H9 (cell line): ENCODE measurements around the gene SSNA1. TPM values are rescaled to one million over a fixed set of nuclear protein-coding genes. Genes with fewer than 3 reads are reported as not detected.

Source experiments
- DNase-seq: peaks from one replicate; pipeline ENCODE4 v3.0.0-alpha.2; 2017
- H2AFZ ChIP-seq: one replicate; pipeline ENCODE4 v1.6.1; 2013; ENCODE audit warnings: mild to moderate bottlenecking, low read length, control low read depth, moderate library complexity
- H2AK5ac ChIP-seq: 2 replicates; pipeline ENCODE4 v1.6.1; 2013; ENCODE audit warnings: low read length, control low read depth, mixed read lengths; ENCODE audit not compliant: insufficient read length
- H2BK120ac ChIP-seq: one replicate; pipeline ENCODE4 v1.6.1; 2013; ENCODE audit warnings: low read depth, mild to moderate bottlenecking, low read length, control low read depth, inconsistent platforms; ENCODE audit not compliant: poor library complexity, severe bottlenecking
- H2BK12ac ChIP-seq: 2 replicates; pipeline ENCODE4 v1.6.1; 2013; ENCODE audit warnings: low read length, control low read depth, mixed read lengths, low read depth; ENCODE audit not compliant: insufficient read length
- H2BK15ac ChIP-seq: 2 replicates; pipeline ENCODE4 v1.6.1; 2013; ENCODE audit warnings: low read depth, low read length, control low read depth
- H2BK20ac ChIP-seq: one replicate; pipeline ENCODE4 v1.6.1; 2013; ENCODE audit warnings: low read depth, mild to moderate bottlenecking, low read length, control low read depth, inconsistent platforms; ENCODE audit not compliant: poor library complexity, severe bottlenecking
- H2BK5ac ChIP-seq: 2 replicates; pipeline ENCODE4 v1.6.1; 2013; ENCODE audit warnings: low read length, control low read depth, mixed read lengths; ENCODE audit not compliant: insufficient read length
- H3K14ac ChIP-seq: 2 replicates; pipeline ENCODE4 v1.6.1; 2013; ENCODE audit warnings: low read length, control low read depth; ENCODE audit not compliant: insufficient read depth
- H3K18ac ChIP-seq: 2 replicates; pipeline ENCODE4 v1.6.1; 2013; ENCODE audit warnings: low read depth, mild to moderate bottlenecking, mixed read lengths, low read length, control low read depth; ENCODE audit not compliant: insufficient read length
- H3K23ac ChIP-seq: 2 replicates; pipeline ENCODE4 v1.6.1; 2013; ENCODE audit warnings: low read length, control low read depth, mixed read lengths, low read depth; ENCODE audit not compliant: insufficient read length
- H3K23me2 ChIP-seq: 2 replicates; pipeline ENCODE4 v1.6.1; 2013; ENCODE audit warnings: low read depth, mild to moderate bottlenecking, mixed read lengths, low read length, control low read depth; ENCODE audit not compliant: insufficient read length, poor library complexity, severe bottlenecking
- H3K27ac ChIP-seq: 2 replicates; pipeline ENCODE4 v1.5.1; 2013; ENCODE audit warnings: low read length, control low read depth, mixed read lengths, low read depth; ENCODE audit not compliant: insufficient read length
- H3K27me3 ChIP-seq: 2 replicates; pipeline ENCODE4 v1.6.1; 2013; ENCODE audit warnings: low read length, control low read depth, inconsistent platforms; ENCODE audit not compliant: insufficient read depth
- H3K4ac ChIP-seq: 2 replicates; pipeline ENCODE4 v1.6.1; 2013; ENCODE audit warnings: low read depth, mild to moderate bottlenecking, control low read depth, inconsistent platforms, low read length, moderate library complexity
- H3K4me1 ChIP-seq: 2 replicates; pipeline ENCODE4 v1.6.1; 2013; ENCODE audit warnings: low read length, control low read depth, inconsistent platforms; ENCODE audit not compliant: insufficient read depth
- H3K4me2 ChIP-seq: 2 replicates; pipeline ENCODE4 v1.6.1; 2013; ENCODE audit warnings: low read length, control low read depth, mixed read lengths; ENCODE audit not compliant: insufficient read length, insufficient read depth
- H3K56ac ChIP-seq: 2 replicates; pipeline ENCODE4 v1.6.1; 2013; ENCODE audit warnings: low read depth, mild to moderate bottlenecking, mixed read lengths, low read length, control low read depth; ENCODE audit not compliant: insufficient read length
- H3K79me1 ChIP-seq: 2 replicates; pipeline ENCODE4 v1.6.1; 2013; ENCODE audit warnings: low read depth, mild to moderate bottlenecking, moderate library complexity, low read length, control low read depth, inconsistent platforms; ENCODE audit not compliant: insufficient read depth, poor library complexity, severe bottlenecking
- H3K79me2 ChIP-seq: 2 replicates; pipeline ENCODE4 v1.6.1; 2013; ENCODE audit warnings: low read length, control low read depth, inconsistent platforms; ENCODE audit not compliant: insufficient read depth
- H3K9ac ChIP-seq: 2 replicates; pipeline ENCODE4 v1.6.1; 2013; ENCODE audit warnings: low read length, control low read depth, mixed read lengths; ENCODE audit not compliant: insufficient read length; ENCODE audit errors: extremely low read depth
- H3K9me3 ChIP-seq: one replicate; pipeline ENCODE4 v1.6.1; 2013; ENCODE audit warnings: low read depth, low read length, inconsistent platforms; ENCODE audit not compliant: control insufficient read depth
- H3T11ph ChIP-seq: one replicate; pipeline ENCODE4 v1.6.1; 2013; ENCODE audit warnings: mild to moderate bottlenecking, low read length, control low read depth, inconsistent platforms
- H4K20me1 ChIP-seq: one replicate; pipeline ENCODE4 v1.6.1; 2013; ENCODE audit not compliant: control insufficient read depth, insufficient read length, insufficient read depth
- H4K5ac ChIP-seq: 2 replicates; pipeline ENCODE4 v1.6.1; 2013; ENCODE audit warnings: low read depth, mild to moderate bottlenecking, mixed read lengths, low read length, control low read depth; ENCODE audit not compliant: insufficient read length
- H4K8ac ChIP-seq: replicated peaks from 2 replicates; pipeline ENCODE4 v1.6.1; 2013; ENCODE audit warnings: low read length, control low read depth, mixed read lengths, low read depth; ENCODE audit not compliant: insufficient read length
- H4K91ac ChIP-seq: 2 replicates; pipeline ENCODE4 v1.6.1; 2013; ENCODE audit warnings: low read depth, mild to moderate bottlenecking, moderate library complexity, mixed read lengths, low read length, control low read depth; ENCODE audit not compliant: insufficient read length
- H3K27ac Mint-ChIP-seq, 3 experiments: 2 replicates in 2 of 3; 3 replicates in 1 of 3; pipeline ENCODE4 v1.8.0; 2020 to 2021; ENCODE audit warnings: mixed read lengths in 3 of 3, mild to moderate bottlenecking in 1 of 3, moderate library complexity in 1 of 3
- H3K27me3 Mint-ChIP-seq: 2 replicates; pipeline ENCODE4 v1.8.0; 2021; ENCODE audit warnings: low read depth, mild to moderate bottlenecking, moderate library complexity, mixed read lengths
- H3K36me3 Mint-ChIP-seq, 3 experiments: 2 replicates in 2 of 3; 3 replicates in 1 of 3; pipeline ENCODE4 v1.8.0; 2020 to 2021; ENCODE audit warnings: low read depth in 3 of 3, mixed read lengths in 3 of 3; ENCODE audit not compliant: insufficient read depth in 1 of 3
- H3K4me1 Mint-ChIP-seq, 2 experiments: 2 replicates each; pipeline ENCODE4 v1.8.0; 2020; ENCODE audit warnings: mixed read lengths in 2 of 2
- H3K4me3 Mint-ChIP-seq, 2 experiments: 2 replicates in 1 of 2; 3 replicates in 1 of 2; pipeline ENCODE4 v1.8.0; 2020 to 2021; ENCODE audit warnings: mild to moderate bottlenecking in 2 of 2, mixed read lengths in 2 of 2, moderate library complexity in 1 of 2
- H3K9me3 Mint-ChIP-seq, 2 experiments: 2 replicates in 1 of 2; 3 replicates in 1 of 2; pipeline ENCODE4 v1.8.0; 2020; ENCODE audit warnings: mild to moderate bottlenecking in 2 of 2, mixed read lengths in 2 of 2, moderate library complexity in 1 of 2
- CTCF ChIP-seq: fragments of 200-600 bp; sonication (generic); conservative IDR thresholded peaks from 3 replicates; pipeline ENCODE4 v1.8.0; 2021; ENCODE audit warnings: antibody characterized with exemption, mild to moderate bottlenecking
- WGBS: extraction: QIAGEN DNeasy Blood & Tissue Kit; methylation state at CpG from one replicate; pipeline ENCODE4 v1.1.7; 2013; ENCODE audit warnings: missing lambda C conversion rate, low lambda C conversion rate, mixed read lengths; ENCODE audit not compliant: insufficient read length; ENCODE audit errors: extremely low coverage; 5-methylcytosine and 5-hydroxymethylcytosine counted together
- total RNA-seq: library from RNA; stranded (reverse); gene quantifications from 2 replicates; pipeline ENCODE4 v1.2.1, GENCODE V29; 2021

The SSNA1 gene
- total RNA-seq, 1 experiment from 2014 or later: 69.2 TPM

- no peaks in the 10 kb centered on the region for H3K23me2 ChIP-seq
- H3K27me3 Mint-ChIP-seq: peaks cover 44% of the 10 kb centered on the region
- H4K91ac ChIP-seq: no peak overlapping the region
- no peak overlapping the region for H3K4ac ChIP-seq
- no peak overlapping the region for H2BK120ac ChIP-seq
- DNase-seq: no peak
- H3K18ac ChIP-seq: no peak overlapping the region
- no peaks in the 10 kb centered on the region for H3K9me3 ChIP-seq
- H2AK5ac ChIP-seq: no peak overlapping the region
- no peak overlapping the region for H2AFZ ChIP-seq
- no peak overlapping the region for H3K27ac ChIP-seq
- no peak overlapping the region for H3K9ac ChIP-seq
- peaks cover 0 to 11% of the 10 kb centered on the region in 2 experiments; a peak in 2 of 4 replicates for H3K4me1 Mint-ChIP-seq
- no CpG with 5 or more reads among the region's 24 CpGs for WGBS
- H3K14ac ChIP-seq: no peak overlapping the region
- H3K27me3 ChIP-seq: no peaks in the 10 kb centered on the region; the same call in 1 of the 2 replicates
- no peak overlapping the region for H4K5ac ChIP-seq
- H3K4me1 ChIP-seq: no peaks in the 10 kb centered on the region; the same call in 1 of the 2 replicates
- no peak overlapping the region for H3K27ac Mint-ChIP-seq
- no peak overlapping the region for H3K4me3 Mint-ChIP-seq
- no peak overlapping the region for H4K8ac ChIP-seq
- no peaks in the 10 kb centered on the region; a peak in 2 of 5 replicates for H3K9me3 Mint-ChIP-seq
- H3K4me2 ChIP-seq: no peak overlapping the region
- no peaks in the 10 kb centered on the region for H3K79me2 ChIP-seq
- no peak for TF ChIP-seq CTCF
- H2BK15ac ChIP-seq: no peak overlapping the region
- no peak overlapping the region for H2BK5ac ChIP-seq
- H2BK12ac ChIP-seq: no peak overlapping the region
- no peaks in the 10 kb centered on the region for H3K36me3 Mint-ChIP-seq
- no peak overlapping the region for H3K56ac ChIP-seq
- H3T11ph ChIP-seq: no peak overlapping the region
- H3K79me1 ChIP-seq: no peaks in the 10 kb centered on the region
- no peak overlapping the region for H2BK20ac ChIP-seq
- H4K20me1 ChIP-seq: no peaks in the 10 kb centered on the region
- H3K23ac ChIP-seq: no peak overlapping the region
Observed at GRCh38 chr9:137147793-137148160, 40.7 kb upstream of the SSNA1 start.
